Common myeloid progenitor, CD34-positive (primary cell): ENCODE measurements around the gene ATXN10.

Experiments
- CTCF ChIA-PET: fragments of 350-600 bp; sonication (Branson Sonifier 250); formaldehyde crosslinking; loops from one replicate; lab custom pipeline; 2021; ENCODE audit warnings: antibody characterized with exemption; lab: Charles Lee
- POLR2A ChIA-PET: fragments of 350-600 bp; sonication (Branson Sonifier 250); formaldehyde crosslinking; loops from one replicate; lab custom pipeline; 2021; ENCODE audit warnings: antibody characterized with exemption; lab: Charles Lee
- DNase-seq, 3 donors: peaks; one replicate each; pipeline versions ENCODE4 v3.0.0 to v3.0.0-alpha.2; 2013
- H3K27ac ChIP-seq, 2 experiments: 1 replicate in 1 of 2; 2 replicates in 1 of 2; pipeline ENCODE4 v1.7.0; 2013; ENCODE audit warnings: inconsistent platforms in 2 of 2, low read length in 2 of 2, mild to moderate bottlenecking in 2 of 2, low read depth in 1 of 2, moderate library complexity in 1 of 2; ENCODE audit not compliant: severe bottlenecking in 2 of 2, insufficient read depth in 1 of 2, poor library complexity in 1 of 2
- H3K27me3 ChIP-seq, 5 experiments: replicated peaks in 2 of 5; 1 replicate in 3 of 5; 2 replicates in 2 of 5; pipeline versions ENCODE4 v1.6.1 to v1.7.0; 2013; ENCODE audit warnings: low read length in 4 of 5, mild to moderate bottlenecking in 2 of 5, moderate library complexity in 2 of 5, inconsistent platforms in 1 of 5; ENCODE audit not compliant: insufficient read depth in 5 of 5, control insufficient read depth in 4 of 5
- H3K36me3 ChIP-seq, 4 experiments: 1 replicate in 2 of 4; 2 replicates in 2 of 4; pipeline versions ENCODE4 v1.6.1 to v1.7.0; 2013; ENCODE audit warnings: low read length in 3 of 4, control low read depth in 1 of 4, mild to moderate bottlenecking in 1 of 4; ENCODE audit not compliant: control insufficient read depth in 4 of 4, insufficient read depth in 4 of 4
- H3K4me1 ChIP-seq, 4 experiments: 1 replicate in 3 of 4; 2 replicates in 1 of 4; pipeline versions ENCODE4 v1.6.1 to v1.7.1; 2013; ENCODE audit warnings: low read length in 3 of 4, mild to moderate bottlenecking in 3 of 4, control low read depth in 1 of 4, inconsistent platforms in 1 of 4, moderate library complexity in 1 of 4; ENCODE audit not compliant: control insufficient read depth in 4 of 4, insufficient read depth in 4 of 4; ENCODE audit errors: control extremely low read depth in 1 of 4
- H3K4me3 ChIP-seq, 7 experiments: 1 replicate in 4 of 7; 2 replicates in 3 of 7; pipeline versions ENCODE4 v1.5.1 to v1.7.0; 2013; ENCODE audit warnings: mild to moderate bottlenecking in 7 of 7, low read length in 6 of 7, moderate library complexity in 6 of 7, inconsistent platforms in 2 of 7, low read depth in 2 of 7, control low read depth in 1 of 7; ENCODE audit not compliant: insufficient read depth in 4 of 7, control insufficient read depth in 1 of 7; ENCODE audit errors: extremely low read depth in 1 of 7
- H3K9me3 ChIP-seq, 5 experiments: 1 replicate in 4 of 5; 2 replicates in 1 of 5; pipeline versions ENCODE4 v1.6.1 to v1.7.1; 2013; ENCODE audit warnings: low read length in 4 of 5, mild to moderate bottlenecking in 2 of 5, inconsistent platforms in 1 of 5, low read depth in 1 of 5, moderate library complexity in 1 of 5; ENCODE audit not compliant: control insufficient read depth in 4 of 5, insufficient read depth in 2 of 5; ENCODE audit errors: control extremely low read depth in 1 of 5
- WGBS: methylation state at CpG from one replicate; pipeline ENCODE4 v1.1.5; 2013; ENCODE audit not compliant: insufficient coverage; 5-methylcytosine and 5-hydroxymethylcytosine counted together

Gene ATXN10

DNA sequence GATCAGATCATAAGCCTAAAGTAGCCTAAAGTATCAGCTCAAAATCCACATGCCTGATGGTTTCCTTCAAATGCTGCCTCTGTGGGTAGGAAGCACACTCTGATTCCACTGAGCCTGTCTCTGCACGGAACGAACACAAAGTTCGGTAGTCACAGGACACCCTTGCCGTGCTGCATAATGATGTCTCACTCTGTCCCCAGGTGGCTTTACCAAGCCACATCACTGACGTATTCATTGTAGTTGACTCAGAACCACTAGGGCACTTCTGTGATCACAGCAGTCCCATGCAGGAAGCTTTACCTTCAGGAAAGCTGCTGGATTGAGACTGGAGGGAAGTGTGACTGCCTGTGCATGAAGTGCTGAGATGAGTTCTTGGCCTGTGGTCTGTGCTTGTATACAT lies 147.7 kb downstream of the ATXN10 start:
- H3K27me3 ChIP-seq = no peaks in the 10 kb centered on the region
- no peak for DNase-seq
- H3K4me3 ChIP-seq = no peak overlapping the region
- H3K27ac ChIP-seq = no peak overlapping the region
- H3K9me3 ChIP-seq = no peaks in the 10 kb centered on the region
- ChIA-PET CTCF (no interaction called here), POLR2A (no interaction called here)
- peaks cover 2 to 27% (median 20%) of the 10 kb centered on the region in 4 experiments for H3K36me3 ChIP-seq
- 100% methylated on average over 5 of the region's 5 CpGs for WGBS
- peaks cover 0 to 18% (median 12%) of the 10 kb centered on the region in 4 experiments for H3K4me1 ChIP-seq

DNA sequence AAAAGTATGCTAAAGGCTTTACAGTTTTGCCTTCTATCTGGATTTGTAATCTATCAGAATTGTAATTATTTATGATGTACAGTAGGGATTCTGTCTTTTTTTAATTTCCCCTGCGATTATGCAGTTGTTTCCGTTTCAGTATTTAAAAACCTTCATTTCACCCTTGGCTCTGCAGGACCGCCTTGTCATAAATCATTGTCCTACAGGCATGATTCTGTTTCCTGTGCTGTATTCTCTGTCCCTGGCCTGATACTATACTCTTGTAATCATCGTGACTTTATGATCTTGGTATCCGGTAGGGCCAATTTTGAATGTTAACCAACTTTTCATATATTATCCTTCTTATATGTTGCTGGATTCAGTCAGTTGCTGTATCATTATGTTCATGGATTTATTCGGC lies 151.7 kb downstream of the ATXN10 start:
- POLR2A ChIA-PET = no interaction called here

GRCh38 chr22:45826520-45826919 lies 154.9 kb downstream of the ATXN10 start:
- Histone ChIP-seq H3K27me3 (no peaks in the 10 kb centered on the region), H3K27ac (no peak overlapping the region), H3K4me3 (no peak overlapping the region), H3K9me3 (peaks cover 0 to 2% (median 0%) of the 10 kb centered on the region in 5 experiments), H3K4me1 (peaks cover 0 to 20% (median 12%) of the 10 kb centered on the region in 4 experiments), H3K36me3 (peaks cover 0 to 8% (median 5%) of the 10 kb centered on the region in 4 experiments)
- WGBS = 100% methylated on average over 2 of the region's 2 CpGs
- ChIA-PET CTCF (interaction anchor here (0.6 to 1.3 kb wide), 3 partner anchors 36 to 334 kb away, joined by 3 to 4 read pairs (median 3); no protein-coding TSS in a partner anchor), POLR2A (no interaction called here)
- no peak for DNase-seq

More for the DNA sequence above, 151.7 kb downstream of the ATXN10 start:
- CTCF ChIA-PET = no interaction called here
- H3K36me3 ChIP-seq = peaks cover 0 to 18% (median 7%) of the 10 kb centered on the region in 4 experiments
- WGBS = 0% methylated on average over 4 of the region's 6 CpGs
- peak; percentile 80 to 96 (median 94) for DNase-seq
- H3K4me3 ChIP-seq = peak overlapping the region in 1 of 7 experiments; percentile 43
- H3K27ac ChIP-seq = peak overlapping the region in 1 of 2 experiments; percentile 28
- H3K27me3 ChIP-seq = no peaks in the 10 kb centered on the region
- H3K4me1 ChIP-seq = peaks cover 0 to 20% (median 13%) of the 10 kb centered on the region in 4 experiments
- H3K9me3 ChIP-seq = peaks cover 0 to 2% (median 0%) of the 10 kb centered on the region in 5 experiments

- peaks cover 0 to 2% (median 0%) of the 10 kb centered on the region in 5 experiments for H3K9me3 ChIP-seq
- no peak overlapping the region for H3K27ac ChIP-seq
- H3K36me3 ChIP-seq = peaks cover 0 to 13% (median 5%) of the 10 kb centered on the region in 4 experiments
- peaks cover 0 to 7% (median 4%) of the 10 kb centered on the region in 4 experiments for H3K4me1 ChIP-seq
- ChIA-PET POLR2A (no interaction called here), CTCF (interaction anchor here (1.0 to 1.3 kb wide), 2 partner anchors 34 to 182 kb away, joined by 4 to 5 read pairs; no protein-coding TSS in a partner anchor)
- H3K27me3 ChIP-seq = no peaks in the 10 kb centered on the region
- WGBS = no CpG with 5 or more reads among the region's 1 CpG
- no peak for DNase-seq
- H3K4me3 ChIP-seq = no peak overlapping the region
Observed at GRCh38 chr22:45828841-45829240, 157.2 kb downstream of the ATXN10 start.

DNA sequence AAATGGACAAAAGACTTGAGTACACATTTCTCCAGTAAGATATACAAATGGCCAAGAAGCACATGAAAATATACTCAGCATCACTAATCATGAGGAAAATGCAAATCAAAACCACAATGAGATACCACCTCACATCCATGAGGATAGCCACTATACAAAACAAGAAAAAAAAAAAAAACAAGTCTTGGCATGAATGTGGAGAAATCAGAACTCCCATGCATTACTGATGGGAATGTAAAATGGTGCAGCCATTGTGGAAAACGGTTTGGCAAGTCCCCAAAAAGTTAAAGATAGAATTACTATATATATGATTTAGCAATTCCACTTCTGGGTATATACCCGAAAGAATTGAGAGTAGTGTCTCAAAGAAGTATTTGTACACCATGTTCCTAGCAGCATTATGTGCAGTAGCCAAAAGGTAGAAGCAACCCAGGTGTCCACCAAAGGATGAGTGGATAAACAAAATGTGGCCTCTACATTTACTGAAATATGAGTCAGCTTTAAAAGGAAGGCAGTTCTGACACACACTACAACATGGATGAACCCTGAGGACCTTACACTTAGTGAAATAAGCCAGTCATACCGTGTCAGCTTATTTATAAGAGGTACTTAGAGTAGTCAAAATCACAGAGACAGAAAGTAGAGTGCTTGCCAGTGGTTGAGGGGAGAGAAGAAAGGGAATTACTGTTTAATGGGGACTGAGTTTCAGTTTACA lies 159.1 kb downstream of the ATXN10 start:
- Histone ChIP-seq H3K9me3 (peaks cover 0 to 2% (median 0%) of the 10 kb centered on the region in 5 experiments), H3K4me1 (peaks cover 0 to 6% (median 1%) of the 10 kb centered on the region in 4 experiments), H3K36me3 (peaks cover 0 to 18% (median 8%) of the 10 kb centered on the region in 4 experiments), H3K27ac (no peak overlapping the region), H3K27me3 (no peaks in the 10 kb centered on the region), H3K4me3 (no peak overlapping the region)
- WGBS = 100% methylated on average over 1 of the region's 3 CpGs
- ChIA-PET POLR2A (no interaction called here), CTCF (interaction anchor here (1.3 to 2.3 kb wide), 3 partner anchors 12 to 258 kb away, joined by 3 to 5 read pairs (median 4); no protein-coding TSS in a partner anchor)
- peak in 2 of 3 donors; percentile 8 to 27 for DNase-seq

DNA sequence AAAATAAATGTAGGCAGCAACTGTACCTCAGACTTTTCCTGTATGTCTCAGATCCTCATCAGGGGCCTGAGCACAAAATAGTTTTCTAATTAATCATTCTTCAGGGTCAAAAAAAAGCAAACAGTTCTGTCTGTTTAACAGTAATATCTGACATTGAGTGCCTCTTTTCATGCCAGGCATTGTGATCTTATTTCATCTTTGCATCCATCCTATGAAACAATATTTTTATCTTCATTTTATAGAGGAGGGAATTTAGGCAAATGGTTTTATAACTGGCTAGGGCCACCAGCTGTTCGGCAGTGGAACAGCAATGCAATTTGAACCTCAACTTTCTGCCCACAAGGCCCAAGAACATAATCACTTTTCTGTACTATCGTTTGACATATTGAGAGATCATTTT lies 159.8 kb downstream of the ATXN10 start:
- H3K27ac ChIP-seq = no peak overlapping the region
- POLR2A ChIA-PET = no interaction called here
- peaks cover 0 to 2% (median 0%) of the 10 kb centered on the region in 5 experiments for H3K9me3 ChIP-seq
- 100% methylated on average over 1 of the region's 2 CpGs for WGBS
- DNase-seq = peak in 2 of 3 donors; percentile 26 to 28
- CTCF ChIA-PET = interaction anchor here (0.9 to 2.3 kb wide), 8 partner anchors 10 to 259 kb away, joined by 3 to 6 read pairs (median 4); no protein-coding TSS in a partner anchor
- no peak overlapping the region for H3K4me3 ChIP-seq
- no peaks in the 10 kb centered on the region for H3K27me3 ChIP-seq
- peaks cover 0 to 12% (median 1%) of the 10 kb centered on the region in 4 experiments for H3K4me1 ChIP-seq
- H3K36me3 ChIP-seq = peaks cover 0 to 13% (median 6%) of the 10 kb centered on the region in 4 experiments
